ENCODE measurements around the gene DIAPH2. TPM values are rescaled to one million over a fixed set of nuclear protein-coding genes. Genes with fewer than 3 reads are reported as not detected.

DIAPH2 gene
- polyA plus RNA-seq, 1 donor: 8.9 TPM

DNA sequence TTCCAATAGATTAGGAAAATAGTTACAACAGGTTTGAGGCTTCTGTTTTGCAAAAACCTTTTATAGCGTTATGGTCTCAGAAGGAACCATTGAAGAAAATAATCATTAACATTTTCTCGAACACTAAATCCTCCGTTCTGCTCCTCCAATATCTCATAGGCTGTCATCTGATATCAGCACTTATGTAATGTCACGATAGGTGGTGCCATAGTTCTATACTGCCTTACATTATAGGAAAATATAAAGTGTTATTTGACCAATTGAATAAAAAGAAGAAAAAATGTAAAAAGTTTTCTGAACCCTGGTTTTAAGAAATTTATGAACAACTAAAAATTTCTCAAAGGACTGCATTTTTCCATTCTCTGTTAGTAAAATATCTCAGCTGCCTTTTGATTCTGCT lies 490.5 kb downstream of the DIAPH2 start:
- no peak for DNase-seq

DNA sequence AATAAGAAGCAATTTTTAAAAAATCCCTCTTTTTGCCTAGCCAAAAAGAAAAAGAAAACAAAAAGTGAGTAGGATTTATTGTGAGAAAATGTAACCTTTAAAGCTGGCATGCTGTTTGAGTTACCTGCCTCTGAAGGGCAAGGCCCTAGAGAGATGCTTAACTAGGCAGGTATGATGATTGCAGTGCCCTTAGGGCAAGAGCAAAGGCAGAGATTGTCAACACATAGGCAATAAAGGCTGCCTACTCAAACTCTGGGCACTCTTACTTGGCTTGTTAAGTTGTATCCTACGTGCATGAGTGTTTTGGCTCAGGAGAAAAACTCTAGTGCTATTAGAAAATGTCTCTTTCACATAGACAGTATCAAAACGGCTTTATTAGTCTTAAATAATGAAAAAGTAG lies 505.0 kb downstream of the DIAPH2 start:
- no peak for DNase-seq

DNA sequence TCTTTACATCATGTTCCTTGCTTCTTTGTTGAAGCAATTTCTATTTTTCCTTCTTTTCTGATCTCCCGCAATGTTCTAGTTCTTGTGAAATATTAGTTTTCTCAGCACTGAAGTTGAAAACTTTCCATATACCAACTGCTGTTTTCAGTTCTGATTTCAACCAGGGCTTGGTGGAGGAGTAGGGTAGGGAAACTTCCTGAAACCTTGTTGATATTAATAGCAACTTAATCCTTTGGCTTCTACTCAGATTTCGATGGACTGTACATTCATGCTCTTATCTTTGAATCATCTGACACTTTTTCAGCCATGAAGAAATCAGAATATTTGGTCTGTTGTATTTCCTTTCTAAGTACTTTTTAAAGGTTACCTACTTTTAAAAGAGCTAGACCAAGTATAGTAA lies 514.9 kb downstream of the DIAPH2 start:
- DNase-seq: no peak

DNA sequence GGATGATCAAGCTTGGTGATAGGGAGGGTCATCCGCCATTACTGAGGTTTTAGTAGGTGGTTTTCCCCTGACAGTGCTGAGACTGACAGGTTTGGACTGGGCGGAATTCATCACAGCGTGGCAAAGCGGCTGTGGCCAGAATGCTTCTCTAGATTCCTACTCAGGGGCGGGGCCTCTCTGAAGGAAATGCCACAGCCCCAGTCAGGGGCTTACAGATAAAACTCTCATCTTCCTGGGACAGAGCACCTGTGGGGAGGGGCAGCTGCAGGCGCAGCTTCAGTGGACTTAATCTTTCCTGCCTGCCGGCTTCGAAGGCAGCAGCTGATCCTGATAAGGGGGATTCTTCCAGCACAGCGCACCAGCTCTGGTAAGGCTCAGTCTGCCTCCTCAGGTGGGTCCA lies 515.8 kb downstream of the DIAPH2 start:
- no peak for DNase-seq

DNA sequence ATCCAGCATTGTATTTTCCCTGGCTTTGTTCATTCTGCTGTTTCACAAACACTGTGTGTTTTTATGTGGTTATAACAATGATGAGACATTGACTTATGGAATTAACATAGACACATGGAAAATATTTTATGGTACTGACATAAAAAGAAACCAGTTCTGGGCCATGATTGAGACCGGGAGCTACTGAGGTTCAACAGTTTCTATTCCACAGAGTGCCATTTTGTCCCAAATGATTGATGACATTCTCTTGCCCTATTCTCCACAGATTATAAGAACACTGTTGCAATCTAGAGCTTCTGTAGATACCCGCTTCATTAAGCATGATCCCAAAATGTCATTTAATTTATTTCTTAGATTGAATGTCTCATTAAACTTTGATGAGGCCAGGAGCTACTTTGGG lies 525.9 kb downstream of the DIAPH2 start:
- no peak for DNase-seq

DNA sequence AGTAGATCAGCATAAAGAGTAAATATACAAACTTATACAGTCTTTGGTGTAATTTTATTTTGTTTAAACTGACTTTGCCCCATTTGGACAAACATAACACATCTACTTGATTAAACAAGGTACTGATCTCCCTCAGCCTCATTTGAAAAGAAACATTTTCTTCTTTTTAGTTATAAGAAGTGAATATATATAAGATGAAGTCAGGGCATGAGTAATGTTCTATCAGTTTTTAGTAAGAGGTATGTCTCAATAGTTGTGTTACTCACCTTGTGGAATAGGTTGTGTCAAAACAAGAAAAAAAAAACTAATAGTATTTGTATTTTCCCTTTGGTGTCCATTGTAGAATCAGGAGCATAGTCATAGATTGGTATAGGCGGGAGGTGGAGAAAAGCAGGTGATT lies 526.4 kb downstream of the DIAPH2 start:
- DNase-seq: no peak

DNA sequence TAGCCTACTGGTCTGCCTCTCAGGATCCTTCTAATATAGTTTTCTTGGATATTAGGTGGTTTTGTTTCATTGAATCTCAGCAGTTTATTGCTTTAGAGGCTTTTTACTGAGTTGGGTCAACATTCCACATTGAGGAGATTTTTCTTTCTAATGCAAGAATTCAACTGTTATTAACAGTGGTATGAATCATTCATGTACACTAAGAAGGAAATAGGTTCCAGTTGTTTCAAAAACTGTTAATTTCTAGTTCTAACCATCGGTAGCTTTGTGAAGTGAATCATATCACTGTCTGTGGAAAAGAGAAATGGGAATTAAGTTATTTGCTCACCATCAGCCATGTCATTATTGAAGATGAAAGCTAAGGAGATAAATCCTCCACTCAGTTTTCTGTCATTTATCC lies 530.5 kb downstream of the DIAPH2 start:
- DNase-seq: no peak

DNA sequence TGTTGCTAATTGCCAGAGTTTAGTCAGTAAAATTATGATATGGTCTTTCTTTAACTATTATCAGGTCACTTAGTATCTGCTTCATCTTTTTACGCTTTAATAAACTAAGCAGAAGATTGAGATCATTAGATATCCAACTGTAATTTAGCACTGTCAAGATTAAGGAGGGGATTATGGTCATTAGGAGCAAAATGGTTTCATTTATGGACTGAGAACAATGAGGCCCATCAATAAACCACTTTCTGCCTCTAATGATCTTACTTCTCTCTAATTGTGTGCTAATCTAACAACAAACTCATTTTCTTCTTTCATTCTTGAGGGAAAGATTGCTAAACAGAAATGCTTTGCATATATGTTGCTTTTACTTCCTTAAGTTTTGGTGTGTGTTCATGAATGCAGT lies 539.5 kb downstream of the DIAPH2 start:
- DNase-seq: no peak

DNA sequence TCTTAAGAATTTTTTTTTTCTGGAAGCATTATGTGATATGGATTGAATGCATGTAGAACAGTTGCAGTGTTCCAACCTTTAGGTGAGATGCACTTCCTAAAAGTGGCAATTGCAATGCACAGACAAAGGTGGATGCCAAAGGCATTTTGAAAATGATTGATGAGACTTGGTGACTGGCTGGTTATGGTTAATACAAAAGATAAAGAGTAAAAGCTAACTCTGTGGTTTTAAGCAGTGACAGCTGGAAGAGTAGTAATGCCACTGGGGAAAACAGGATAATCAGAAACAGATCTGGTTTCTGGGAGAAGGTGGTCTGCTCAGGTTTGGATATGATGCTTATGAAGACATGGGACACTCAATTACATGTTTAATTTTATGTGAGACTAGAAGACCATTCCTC lies 544.7 kb downstream of the DIAPH2 start:
- no peak for DNase-seq

DNA sequence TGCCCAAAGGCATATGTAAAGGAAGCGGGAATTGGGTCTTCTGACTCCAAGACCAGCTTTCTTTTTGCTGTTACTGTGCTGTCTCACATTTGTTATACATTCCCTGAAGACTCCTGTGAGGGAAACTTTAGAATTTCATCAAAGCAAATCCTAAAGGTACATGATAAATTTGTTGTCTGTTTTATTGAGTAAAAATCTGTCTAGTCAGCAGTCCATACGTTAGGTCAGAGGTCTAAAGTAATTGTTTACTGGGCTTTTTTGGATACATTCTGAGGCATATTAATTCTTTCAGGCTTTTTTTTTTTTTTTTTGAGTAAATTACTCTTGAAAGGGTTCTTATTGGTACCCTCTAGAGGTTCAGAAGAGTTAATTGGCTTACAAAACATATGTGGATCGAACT lies 546.3 kb downstream of the DIAPH2 start:
- DNase-seq: no peak

DNA sequence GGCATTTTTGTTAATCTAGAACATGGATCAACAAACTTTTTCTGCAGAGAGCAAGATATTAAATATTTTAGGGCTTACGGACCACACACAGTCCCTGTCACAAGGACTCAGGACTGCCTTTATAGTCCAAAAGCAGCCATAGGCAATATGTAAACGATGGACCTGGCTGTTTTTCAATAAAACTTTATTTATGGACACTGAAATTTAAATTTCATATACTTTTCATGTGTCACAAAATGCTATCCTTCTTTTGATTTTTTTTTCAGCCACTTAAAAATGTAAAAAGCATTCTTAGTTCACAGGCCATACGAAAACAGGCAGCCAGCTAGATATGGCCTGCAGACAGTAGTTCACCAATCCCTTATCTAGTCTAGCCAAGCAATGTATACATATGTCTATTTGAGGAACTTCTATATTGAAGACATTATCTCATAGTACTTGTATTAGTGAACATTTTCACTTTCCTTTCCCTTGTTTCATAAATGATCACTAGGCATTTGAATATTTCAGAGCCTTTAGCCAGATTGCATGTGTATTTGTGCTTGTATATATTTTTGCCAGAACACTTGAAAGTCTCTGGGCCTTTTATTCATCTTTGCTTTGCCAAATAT lies 549.9 kb downstream of the DIAPH2 start:
- DNase-seq: no peak

DNA sequence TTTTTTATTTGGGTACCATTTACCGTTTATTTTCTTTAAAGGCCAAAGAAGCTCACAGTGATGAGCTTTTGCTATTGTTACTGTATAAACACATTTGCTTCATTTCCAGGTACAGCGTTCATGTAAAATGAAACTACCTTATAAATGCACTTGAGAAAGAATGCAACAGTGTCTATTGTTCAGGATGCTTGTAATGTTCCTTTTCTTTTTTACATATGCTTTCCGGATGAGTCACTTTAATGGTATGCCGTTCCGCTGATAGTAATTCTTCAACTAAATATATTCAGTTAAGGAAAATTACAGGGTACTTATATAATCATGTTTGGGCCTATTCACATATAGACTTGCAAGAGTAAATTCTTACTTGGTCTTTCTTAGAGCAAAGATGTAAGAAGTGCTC lies 554.0 kb downstream of the DIAPH2 start:
- no peak for DNase-seq

DNA sequence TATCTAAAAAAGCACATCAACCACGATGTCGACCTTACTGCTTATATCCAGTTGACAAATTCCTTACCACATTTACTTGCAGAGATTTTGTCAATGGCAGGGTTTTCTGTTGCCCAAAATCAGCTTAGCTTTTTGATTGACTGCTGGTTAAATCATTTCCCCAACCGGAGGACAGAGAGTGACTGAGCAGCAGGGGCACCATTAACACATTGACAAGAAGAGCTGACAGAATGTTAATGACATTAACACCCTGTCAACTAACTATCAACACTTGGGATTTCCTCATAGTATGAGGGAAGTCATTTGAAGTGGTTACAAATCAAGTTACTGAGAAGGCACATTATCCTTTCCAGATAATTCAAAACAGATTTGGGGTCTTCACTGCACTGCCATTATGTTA lies 567.5 kb downstream of the DIAPH2 start:
- DNase-seq: no peak

DNA sequence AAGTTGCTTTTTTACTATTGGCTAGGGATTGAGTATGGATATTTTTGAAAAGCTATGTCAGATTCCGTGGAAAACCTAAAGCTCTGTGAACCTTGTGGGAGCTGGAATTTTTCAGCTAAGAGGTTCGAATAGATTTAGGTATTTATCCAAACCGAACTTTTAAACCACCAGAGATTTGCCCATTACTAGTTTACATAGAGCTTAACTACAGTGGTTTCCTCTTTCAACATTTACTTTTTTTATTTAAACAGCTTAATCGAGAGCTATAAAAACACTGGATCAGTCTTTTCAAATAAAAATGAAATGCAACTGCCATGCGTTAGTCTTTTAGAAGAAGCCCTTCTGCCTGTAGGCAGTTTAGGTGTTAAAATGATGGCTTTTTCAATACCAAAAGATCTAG lies 576.0 kb downstream of the DIAPH2 start:
- DNase-seq: no peak

DNA sequence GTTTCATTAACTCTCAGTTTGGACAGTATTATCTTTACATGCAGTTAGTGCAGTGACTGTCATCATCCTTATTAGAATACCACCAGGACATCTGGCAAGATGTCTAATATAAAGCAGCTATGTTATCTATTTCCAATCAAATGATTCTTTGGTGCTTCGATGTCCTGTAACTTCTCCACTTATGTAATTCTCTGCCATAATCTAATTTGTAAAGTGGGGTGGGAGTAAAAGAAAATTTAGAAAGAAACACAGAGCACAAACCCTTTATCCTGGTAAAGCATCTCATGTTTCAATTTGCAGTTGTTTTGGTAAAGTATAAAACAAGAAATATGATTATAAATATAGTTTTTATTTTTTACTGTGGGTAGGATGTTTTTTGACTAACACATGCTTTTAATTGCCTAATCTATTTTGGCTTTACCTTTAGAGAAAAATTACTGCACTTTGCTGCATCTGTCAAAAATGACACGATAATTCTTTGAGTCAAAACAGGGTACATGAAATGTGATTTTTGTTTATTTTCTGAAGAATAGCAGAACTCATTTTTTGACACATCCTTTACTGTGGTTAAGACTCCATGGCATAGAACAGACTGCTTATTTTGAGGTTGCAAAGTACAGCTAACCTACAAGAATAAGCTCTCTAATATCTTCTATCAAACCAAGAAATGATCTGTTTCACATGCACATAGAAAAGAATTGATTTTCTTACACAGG lies 581.9 kb downstream of the DIAPH2 start:
- DNase-seq: no peak

DNA sequence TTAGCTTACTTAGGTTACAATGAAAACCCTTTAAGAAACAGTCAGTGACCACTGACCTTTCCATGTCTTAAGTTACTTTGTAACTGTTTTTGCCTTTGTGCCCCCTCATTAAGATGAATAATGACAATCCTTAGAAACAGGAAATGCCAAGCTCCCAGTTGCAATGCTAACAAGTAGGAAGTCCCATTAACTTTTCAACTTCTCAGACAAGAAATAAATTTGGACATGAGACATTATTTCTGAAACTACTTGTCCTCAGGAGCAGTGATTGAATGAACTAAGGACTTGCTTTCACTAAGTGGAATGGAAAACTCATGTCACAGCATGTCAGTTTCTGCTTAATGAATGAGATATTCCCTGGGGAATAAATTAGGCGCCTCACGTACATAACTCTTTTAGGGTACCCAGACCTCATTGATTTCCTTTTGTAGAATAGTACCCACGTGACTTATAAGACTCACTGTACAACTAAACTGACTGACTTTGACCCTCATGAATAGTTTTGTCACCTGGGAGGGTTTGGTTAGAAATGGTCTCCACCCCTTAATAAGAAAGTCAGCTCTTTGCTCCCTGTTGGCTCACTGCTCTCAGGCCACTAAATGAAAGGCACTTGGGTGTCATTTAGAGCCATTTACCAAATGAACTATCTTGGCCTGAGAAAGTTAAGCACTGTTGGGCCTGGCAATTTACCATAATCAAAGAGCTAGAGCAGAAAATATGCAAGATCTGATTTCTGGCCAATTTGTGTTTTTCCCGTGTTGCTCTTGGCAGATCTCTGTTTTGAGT lies 582.9 kb downstream of the DIAPH2 start:
- peak; percentile 48 for DNase-seq

DNA sequence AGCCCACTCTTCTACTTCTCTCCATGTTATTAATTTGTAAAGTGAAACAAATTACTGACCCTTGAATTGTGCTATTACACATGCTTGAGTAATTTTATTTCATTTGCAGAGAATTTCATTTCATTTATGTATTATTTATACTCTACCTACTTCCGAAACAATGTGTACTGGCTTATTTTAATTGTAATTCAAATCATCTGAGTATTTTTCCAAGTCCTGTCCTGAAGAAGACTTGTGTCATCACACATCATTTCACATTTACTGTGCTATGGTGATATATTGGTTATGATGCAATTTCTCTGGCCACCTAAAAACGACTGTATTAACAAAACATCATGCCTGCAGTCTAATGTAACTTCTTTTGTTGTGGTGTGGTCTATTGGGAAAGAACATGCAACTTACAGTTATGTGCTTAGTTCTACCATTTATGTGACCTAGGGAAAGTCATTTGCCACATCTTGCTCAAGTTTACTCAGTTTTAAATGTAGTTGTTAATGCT lies 583.6 kb downstream of the DIAPH2 start:
- DNase-seq: no peak

DNA sequence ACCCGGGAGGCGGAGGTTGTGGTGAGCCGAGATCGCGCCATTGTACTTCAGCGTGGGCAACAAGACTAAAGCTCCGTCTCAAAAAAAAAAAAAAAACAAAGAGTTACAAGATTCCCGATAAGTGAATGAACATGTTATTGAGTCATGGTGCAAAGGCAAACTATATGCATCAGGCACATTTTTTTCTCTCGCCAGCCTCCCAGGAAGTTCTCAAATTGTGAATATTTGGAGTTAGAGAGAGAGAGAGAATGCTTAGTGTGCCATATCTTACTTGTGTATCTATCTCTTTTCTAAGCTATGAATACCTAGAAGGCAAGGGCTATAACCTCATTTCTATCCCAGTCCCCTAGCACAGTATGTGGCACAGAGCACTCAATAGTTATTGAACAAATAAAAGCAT lies 599.9 kb downstream of the DIAPH2 start:
- no peak for DNase-seq

DNA sequence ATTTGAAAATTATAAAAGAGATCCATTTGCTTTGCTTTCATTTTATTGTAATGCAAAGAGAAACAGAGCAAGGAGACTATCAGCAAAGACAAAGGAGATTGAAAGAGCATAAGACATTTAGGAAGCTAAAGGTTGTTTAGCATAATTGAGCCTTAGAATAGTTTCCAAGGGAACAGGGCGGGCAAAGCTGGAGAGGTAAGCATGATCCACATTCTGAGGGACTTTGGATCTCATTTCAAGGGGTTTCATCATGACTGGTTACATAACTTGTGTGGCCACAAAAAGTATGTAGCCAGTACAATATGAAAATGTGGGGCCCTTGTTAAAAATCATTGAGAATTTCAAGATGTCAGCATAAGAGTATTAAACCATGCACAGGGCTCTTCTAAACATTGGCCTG lies 605.6 kb downstream of the DIAPH2 start:
- no peak for DNase-seq

DNA sequence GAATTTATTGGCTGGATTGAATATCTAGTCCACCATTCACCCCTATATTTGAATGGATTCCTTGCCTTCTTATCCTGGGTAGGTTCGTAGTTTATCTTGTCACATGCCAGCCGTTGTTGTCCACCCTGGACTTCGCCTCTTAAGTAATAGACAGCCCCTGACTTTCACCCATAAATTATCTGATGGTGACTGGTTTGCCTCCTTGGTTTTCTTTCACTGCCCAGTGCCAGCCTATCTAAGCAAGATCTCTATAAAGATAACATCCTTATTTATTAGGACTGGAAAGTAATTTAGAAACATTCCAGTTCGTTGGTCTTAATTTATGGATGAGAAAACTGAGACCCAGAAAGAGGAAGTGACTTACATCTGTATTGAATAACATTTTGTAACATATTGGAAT lies 609.4 kb downstream of the DIAPH2 start:
- DNase-seq: peak; percentile 42

DNA sequence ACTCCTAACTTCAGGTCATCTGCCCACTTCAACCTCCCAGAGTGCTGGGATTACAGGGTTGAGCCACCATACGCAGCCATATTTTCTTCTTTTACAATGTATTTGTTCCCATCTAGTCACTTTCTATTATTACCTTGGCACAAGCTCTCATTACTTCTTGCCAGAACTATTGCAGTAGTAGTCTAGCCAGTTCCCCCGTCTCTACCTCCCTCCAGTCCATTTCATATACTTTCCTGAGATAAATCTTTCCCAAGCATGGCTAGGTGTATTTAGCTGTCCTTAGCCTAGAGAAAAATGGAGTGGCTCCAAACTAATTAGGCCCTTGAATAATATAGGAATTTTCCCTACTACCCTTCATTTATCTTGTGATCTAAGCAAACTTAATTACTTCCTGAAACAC lies 611.3 kb downstream of the DIAPH2 start:
- DNase-seq: no peak

DNA sequence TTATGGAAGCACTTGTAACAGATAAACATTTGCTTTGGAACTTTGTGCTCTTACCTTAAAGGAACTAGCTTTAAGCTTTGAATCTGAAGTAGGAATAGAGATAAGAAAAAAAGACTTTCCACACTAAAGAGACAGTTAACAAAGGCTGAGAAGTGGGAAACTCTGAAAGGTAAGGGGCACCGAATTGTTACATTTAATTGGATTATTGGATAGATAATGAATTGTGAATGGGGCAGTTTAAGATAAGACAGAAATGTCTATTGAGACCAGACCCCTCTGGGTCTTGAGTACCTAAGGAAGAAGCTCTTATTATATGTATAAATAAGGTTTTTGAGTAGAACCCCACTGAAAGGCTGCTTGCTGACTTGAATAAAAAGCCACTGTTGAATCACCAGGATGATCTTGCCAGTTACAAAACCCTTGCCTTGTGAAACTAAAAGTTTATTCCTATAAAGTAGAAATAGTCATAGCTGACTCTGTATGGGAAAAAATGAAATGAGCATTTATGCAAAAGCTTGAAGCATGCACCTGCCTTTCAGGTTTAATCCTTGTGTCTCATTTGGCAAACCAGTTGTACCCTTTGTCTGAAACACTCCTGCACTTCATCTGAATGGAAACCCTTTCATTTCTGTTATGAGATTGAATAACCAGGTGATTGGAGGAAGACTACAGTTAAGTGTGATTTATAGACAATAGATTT lies 622.3 kb downstream of the DIAPH2 start:
- DNase-seq: no peak

DNA sequence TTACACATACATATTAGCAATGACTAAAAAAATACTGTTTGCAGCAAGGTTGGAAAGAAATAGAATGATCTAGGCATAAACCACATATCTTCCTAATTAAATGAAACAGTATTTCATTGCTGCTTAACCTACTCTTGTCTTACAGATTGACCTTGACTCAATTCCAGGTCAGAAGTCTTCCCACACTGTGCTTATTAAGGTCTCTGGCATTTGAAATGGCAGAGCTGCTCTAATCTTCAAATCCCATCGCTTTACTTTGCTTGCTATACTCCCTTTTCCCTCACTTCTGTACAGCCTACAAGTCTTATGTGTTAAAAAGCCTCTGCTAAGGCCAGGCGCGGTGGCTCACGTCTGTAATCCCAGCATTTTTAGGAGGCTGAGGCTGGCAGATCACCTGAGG lies 623.5 kb downstream of the DIAPH2 start:
- no peak for DNase-seq

All from left kidney (tissue), 2 donors.